Body of pancreas (tissue), 4 donors: ENCODE measurements around the gene CRK. TPM values are rescaled to one million over a fixed set of nuclear protein-coding genes. Genes with fewer than 3 reads are reported as not detected.

Source experiments
- ATAC-seq: fragments of 150-250 bp; one replicate; pipeline ENCODE4 v1.9.1; 2016
- DNase-seq, 4 donors: peaks; one replicate each; pipeline ENCODE4 v3.0.0-alpha.2; 2019
- H3K27ac ChIP-seq, 4 donors: fragments of 200-600 bp; sonication (generic); 1 replicate in 3 of 4; 2 replicates in 1 of 4; pipeline versions ENCODE4 v1.5.1 to v1.6.1; 2016 to 2019; ENCODE audit warnings: mild to moderate bottlenecking in 1 of 4, mixed read lengths in 1 of 4, moderate library complexity in 1 of 4
- H3K27me3 ChIP-seq, 2 donors: fragments of 200-600 bp; sonication (generic); one replicate each; pipeline ENCODE4 v1.6.0; 2016; ENCODE audit warnings: mild to moderate bottlenecking in 1 of 2
- H3K36me3 ChIP-seq, 2 donors: fragments of 200-600 bp; sonication (generic); replicated peaks in 1 of 2; 2 replicates each; pipeline ENCODE4 v1.5.1; 2016; ENCODE audit warnings: low read depth in 2 of 2; ENCODE audit not compliant: insufficient read depth in 1 of 2
- H3K4me1 ChIP-seq: fragments of 200-600 bp; sonication (generic); one replicate; pipeline ENCODE4 v1.6.0; 2016
- H3K4me3 ChIP-seq, 2 donors: fragments of 200-600 bp; sonication (generic); 1 replicate in 1 of 2; 2 replicates in 1 of 2; pipeline ENCODE4 v1.5.1; 2016 to 2019
- H3K9me3 ChIP-seq, 3 donors: fragments of 200-600 bp; sonication (generic); 1 replicate in 2 of 3; 2 replicates in 1 of 3; pipeline ENCODE4 v1.5.1; 2016
- CTCF ChIP-seq, 7 experiments: fragments of 450-650 bp in 4 of 7; fragments of 200-600 bp in 3 of 7; sonication (generic) in 3 of 7; IDR thresholded peaks; one replicate each; pipeline ENCODE4 v1.5.1; 2016 to 2019; ENCODE audit warnings: antibody characterized with exemption in 7 of 7
- POLR2A ChIP-seq, 3 donors: fragments of 450-650 bp; IDR thresholded peaks; one replicate each; pipeline ENCODE4 v1.6.1; 2016; ENCODE audit warnings: antibody characterized with exemption in 3 of 3, mild to moderate bottlenecking in 2 of 3
- WGBS, 2 donors: methylation state at CpG; one replicate each; pipeline ENCODE4 v1.1.5; 2017; 5-methylcytosine and 5-hydroxymethylcytosine counted together
- intact Hi-C: fragments of 100-400 bp; cut with DNase I; formaldehyde crosslinking; loops from one replicate; pipeline ENCODE4 v1.15.1; 2023
- total RNA-seq, 2 donors: library from RNA; depleted of rRNA; stranded (reverse); fragments of >200 nt; gene quantifications; one replicate each; pipeline ENCODE4 v1.1.0, GENCODE V29; 2016

The CRK gene
- total RNA-seq, 2 donors from 2014 or later: 27.7 to 35.5 TPM

DNA sequence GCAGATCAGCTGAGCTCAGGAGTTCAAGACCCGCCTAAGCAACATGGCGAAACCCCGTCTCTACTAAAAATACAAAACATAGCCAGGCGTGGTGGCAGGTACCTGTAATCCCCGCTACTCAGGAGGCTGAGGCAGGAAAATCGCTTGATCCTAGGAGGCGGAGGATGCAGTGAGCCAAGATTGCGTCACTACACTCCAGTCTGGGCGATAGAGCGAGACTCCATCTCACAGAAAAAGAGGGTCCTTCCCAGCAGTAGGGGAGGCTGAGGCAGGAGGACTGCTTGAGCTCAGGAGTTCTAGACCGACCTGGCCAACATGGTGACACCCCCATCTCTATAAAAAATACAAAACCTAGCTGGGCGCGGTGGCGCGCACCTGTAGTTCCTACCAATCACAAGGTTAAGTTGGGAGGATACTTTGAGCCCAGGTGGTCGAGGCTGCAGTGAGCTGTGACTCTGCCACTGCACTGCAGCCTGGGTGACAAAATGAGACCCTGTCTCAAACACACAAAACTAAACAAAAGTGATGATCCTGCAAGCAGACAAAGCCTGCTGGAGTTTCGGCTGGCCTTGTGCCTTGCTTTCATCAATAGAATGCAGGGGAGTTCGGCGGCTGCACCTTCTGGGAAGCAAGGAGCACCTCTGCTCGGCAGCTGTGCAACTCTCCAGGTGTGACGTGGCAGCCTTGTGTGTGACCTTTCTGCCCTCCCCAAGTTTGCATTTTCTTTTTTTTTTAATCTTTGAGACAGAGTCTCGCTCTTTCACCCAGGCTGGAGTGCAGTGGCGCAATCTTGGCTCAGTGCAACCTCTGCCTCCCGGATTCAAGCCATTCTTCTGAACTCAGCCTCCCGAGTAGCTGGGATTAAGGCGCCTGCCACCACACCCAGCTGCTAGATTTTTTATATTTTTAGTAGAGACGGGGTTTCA is 43.6 kb downstream of the CRK start:
- Histone ChIP-seq H3K27me3 (no peaks in the 10 kb centered on the region), H3K4me1 (peaks cover 14% of the 10 kb centered on the region), H3K36me3 (peaks cover 0 to 2% of the 10 kb centered on the region in 2 donors), H3K27ac (peak overlapping the region in 1 of 4 donors; percentile 28), H3K4me3 (no peak overlapping the region), H3K9me3 (no peaks in the 10 kb centered on the region)
- TF ChIP-seq CTCF (IDR thresholded peaks at IDR 0.05) (no peak), POLR2A (IDR thresholded peaks at IDR 0.05) (no peak)
- WGBS, 2 donors: 73 to 74% methylated on average over 23 to 27 of the region's 27 CpGs
- peak; percentile 37 to 80 (median 49) for DNase-seq
- intact Hi-C loops: no loop called here
- ATAC-seq: peak; percentile 35

DNA sequence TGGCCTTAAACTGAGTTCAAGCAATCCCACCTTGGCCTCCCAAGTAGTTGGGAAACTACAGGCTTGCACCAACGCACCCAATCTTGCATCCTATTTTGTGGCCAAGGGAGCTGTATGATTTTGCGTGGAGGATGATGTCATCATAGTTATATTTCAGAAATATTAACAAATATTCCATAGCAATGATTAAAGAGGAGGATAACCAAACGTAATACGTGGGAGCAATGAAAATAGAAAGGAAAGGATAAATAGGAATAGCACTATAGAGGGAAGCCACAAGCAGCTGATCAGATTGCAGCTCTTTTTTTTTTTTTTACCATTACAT is 53.8 kb downstream of the CRK start:
- no peak for ATAC-seq
- H3K36me3 ChIP-seq: no peaks in the 10 kb centered on the region
- peaks cover 18% of the 10 kb centered on the region for H3K4me1 ChIP-seq
- TF ChIP-seq CTCF (IDR thresholded peaks at IDR 0.05) (no peak), POLR2A (IDR thresholded peaks at IDR 0.05) (no peak)
- no peaks in the 10 kb centered on the region for H3K27me3 ChIP-seq
- DNase-seq: no peak
- intact Hi-C loops: no loop called here
- H3K27ac ChIP-seq: no peak overlapping the region
- WGBS, 2 donors: 86 to 88% methylated on average over 4 of the region's 4 CpGs
- no peak overlapping the region for H3K4me3 ChIP-seq
- no peaks in the 10 kb centered on the region for H3K9me3 ChIP-seq

GRCh38 chr17:1399679-1400512 is 56.1 kb downstream of the CRK start, which contains the start of gene YWHAE:
Gene YWHAE (minus strand): TSS chr17:1400222. CDS start chr17:1400110, 112 bp downstream.
- ATAC-seq (peak; percentile 95), DNase-seq (peak; percentile 97 to 99 (median 98))
- Histone ChIP-seq H3K36me3 (no peaks in the 10 kb centered on the region), H3K4me3 (peak within 1 kb of the TSS; percentile 89 to 99), H3K27ac (peak within 1 kb of the TSS; percentile 88 to 100 (median 98)), H3K4me1 (peaks cover 40% of the 10 kb centered on the region), H3K27me3 (no peaks in the 10 kb centered on the region), H3K9me3 (no peaks in the 10 kb centered on the region)
- 0 to 1% methylated on average over 22 to 82 of the region's 82 CpGs for WGBS, 2 donors
- intact Hi-C loops: no loop called here
- peak; percentile 65 to 93 (median 92) for TF ChIP-seq POLR2A (IDR thresholded peaks at IDR 0.05)
- peak in 2 of 7 experiments; percentile 8 to 26 for TF ChIP-seq CTCF (IDR thresholded peaks at IDR 0.05)

DNA sequence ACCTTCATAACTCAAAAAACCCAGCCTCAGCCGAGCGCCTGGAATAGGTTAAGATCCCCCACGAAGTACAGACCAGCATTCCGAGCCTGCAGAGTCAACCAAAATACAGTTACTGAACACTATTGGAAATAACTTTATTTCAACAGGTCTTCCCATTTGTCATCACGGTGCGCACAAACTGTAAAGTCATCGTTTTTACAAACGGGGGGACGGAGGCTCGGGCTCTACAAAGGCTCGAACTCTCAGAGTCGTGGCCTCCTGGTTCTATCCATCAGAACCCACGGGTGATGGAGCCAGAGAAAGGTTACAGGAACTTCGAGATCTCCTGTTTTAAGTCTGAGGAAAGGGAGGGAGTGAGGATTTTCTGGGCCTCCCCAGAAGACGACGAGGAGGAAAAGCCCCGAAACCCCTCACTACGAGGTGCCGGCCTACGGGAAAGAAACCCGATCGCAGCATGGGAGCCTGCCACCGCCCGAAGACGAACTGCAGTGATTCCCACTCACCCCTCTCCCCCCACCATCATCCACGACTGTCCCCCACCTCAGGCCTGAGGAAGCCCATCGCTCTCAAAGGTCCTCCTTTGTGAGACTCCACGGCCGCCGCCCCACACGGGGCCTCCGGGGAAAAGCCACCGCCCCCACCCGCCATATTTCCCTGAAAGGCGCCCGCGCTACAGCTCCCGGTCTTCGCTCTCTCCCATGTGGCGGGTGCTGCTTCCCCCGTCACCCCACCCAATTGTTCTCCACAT is 56.9 kb downstream of the CRK start:
- Histone ChIP-seq H3K36me3 (no peaks in the 10 kb centered on the region), H3K9me3 (no peaks in the 10 kb centered on the region), H3K27me3 (no peaks in the 10 kb centered on the region), H3K4me1 (peaks cover 48% of the 10 kb centered on the region), H3K4me3 (peak overlapping the region; percentile 89 to 99), H3K27ac (peak overlapping the region; percentile 88 to 100 (median 98))
- intact Hi-C loops: no loop called here
- ATAC-seq (peak; percentile 28), DNase-seq (peak in 2 of 4 donors; percentile 21 to 43)
- WGBS, 2 donors: 1% methylated on average over 31 to 41 of the region's 41 CpGs
- TF ChIP-seq POLR2A (IDR thresholded peaks at IDR 0.05): no peak
- no peak for TF ChIP-seq CTCF (IDR thresholded peaks at IDR 0.05)
